Measurements from ENCODE around the gene CXCL13.
"Not testable (repeated sequence)": the region's sequence is repeated elsewhere in the genome, so short reads cannot be mapped to it uniquely, and the experiment has no call there.

CXCL13 gene

GRCh38 chr4:77613267-77613666 is 7.6 kb downstream of the CXCL13 start:
- no peak for DNase-seq

GRCh38 chr4:77615153-77615552 is 9.5 kb downstream of the CXCL13 start:
- no peak for DNase-seq

GRCh38 chr4:77617203-77617602 is 11.6 kb downstream of the CXCL13 start:
- DNase-seq, result no peak

GRCh38 chr4:77618383-77619241 is 13.0 kb downstream of the CXCL13 start:
- DNase-seq, result no peak

- DNase-seq, result no peak
Observed at GRCh38 chr4:77619408-77619807, 13.8 kb downstream of the CXCL13 start.

- DNase-seq, result no peak
Observed at GRCh38 chr4:77621254-77621653, 15.6 kb downstream of the CXCL13 start.

GRCh38 chr4:77623091-77623490 is 17.5 kb downstream of the CXCL13 start:
- no peak for DNase-seq

GRCh38 chr4:77624213-77624612 is 18.6 kb downstream of the CXCL13 start:
- DNase-seq, result no peak

GRCh38 chr4:77625485-77625884 is 19.9 kb downstream of the CXCL13 start:
- no peak for DNase-seq

- no peak for DNase-seq
Observed at GRCh38 chr4:77629885-77630284, 24.3 kb downstream of the CXCL13 start.

- no peak for DNase-seq
Observed at GRCh38 chr4:77631276-77631675, 25.7 kb downstream of the CXCL13 start.

GRCh38 chr4:77634132-77634785 is 28.6 kb downstream of the CXCL13 start:
- no peak for DNase-seq

- DNase-seq, result no peak
Observed at GRCh38 chr4:77635246-77635645, 29.6 kb downstream of the CXCL13 start.

- DNase-seq, result no peak
Observed at GRCh38 chr4:77635876-77636275, 30.3 kb downstream of the CXCL13 start.

- DNase-seq, result no peak
Observed at GRCh38 chr4:77636902-77637301, 31.3 kb downstream of the CXCL13 start.

GRCh38 chr4:77644069-77644468 is 38.4 kb downstream of the CXCL13 start:
- DNase-seq, result not testable (repeated sequence)

GRCh38 chr4:77650787-77651186 is 45.2 kb downstream of the CXCL13 start:
- no peak for DNase-seq

- no peak for DNase-seq
Observed at GRCh38 chr4:77651820-77652219, 46.2 kb downstream of the CXCL13 start.

- no peak for DNase-seq
Observed at GRCh38 chr4:77652237-77652897, 46.7 kb downstream of the CXCL13 start.

- no peak for DNase-seq
Observed at GRCh38 chr4:77653162-77653758, 47.6 kb downstream of the CXCL13 start.

GRCh38 chr4:77660318-77660717 is 54.7 kb downstream of the CXCL13 start:
- not testable (repeated sequence) for DNase-seq

Data from SIG-M5 (cell line).